ENCODE data around the gene CDK15.

DNA sequence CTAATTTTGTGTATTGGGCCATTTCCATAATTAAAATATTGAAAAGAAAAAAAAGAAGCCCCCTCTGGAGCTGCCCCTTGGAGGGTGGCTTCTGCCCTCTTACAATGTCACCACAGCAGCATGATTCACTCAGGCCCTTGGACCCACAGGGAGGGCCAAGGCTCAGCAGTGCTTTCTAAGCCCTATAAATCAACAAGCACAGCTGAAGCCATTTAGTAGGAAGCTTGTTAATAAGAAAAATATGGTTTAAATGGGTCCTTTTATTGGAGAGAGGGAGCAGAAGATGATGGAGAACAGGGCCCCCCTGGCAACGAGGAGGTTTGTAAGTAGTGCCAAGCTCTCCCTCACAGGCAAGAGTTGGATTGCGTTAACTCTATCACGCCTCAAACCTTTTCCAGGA lies 119.7 kb downstream of the CDK15 start:
- no peak for TF ChIP-seq CTCF (IDR thresholded peaks at IDR 0.05)
- TF ChIP-seq EZH2 (IDR thresholded peaks at IDR 0.05; ENCODE audit: borderline replicate concordance, insufficient read depth, low read depth, low read length, poor library complexity, severe bottlenecking), result no peak

All from B cell (primary cell).